ENCODE results near the gene ANKRD29.

DNA sequence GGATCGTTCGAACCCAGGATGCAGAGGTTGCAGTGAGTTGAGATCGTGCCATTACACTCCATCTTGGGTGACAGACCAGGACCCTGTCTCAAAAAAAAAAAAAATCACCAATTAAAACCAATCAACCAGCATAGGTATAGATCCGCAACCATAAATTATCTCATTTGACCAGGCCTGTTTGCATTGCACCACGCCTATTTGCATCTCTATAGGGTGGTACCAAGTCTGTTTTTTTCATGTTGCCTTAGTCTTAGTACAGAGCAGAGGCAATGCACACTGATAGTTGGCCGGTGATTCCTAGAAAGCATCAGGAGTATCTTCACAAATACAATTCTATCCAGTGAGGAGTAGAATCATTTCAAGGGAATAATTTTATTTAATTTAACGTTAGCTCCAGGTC, 67.1 kb downstream of the ANKRD29 start:
- TF ChIP-seq, protein P1, sequence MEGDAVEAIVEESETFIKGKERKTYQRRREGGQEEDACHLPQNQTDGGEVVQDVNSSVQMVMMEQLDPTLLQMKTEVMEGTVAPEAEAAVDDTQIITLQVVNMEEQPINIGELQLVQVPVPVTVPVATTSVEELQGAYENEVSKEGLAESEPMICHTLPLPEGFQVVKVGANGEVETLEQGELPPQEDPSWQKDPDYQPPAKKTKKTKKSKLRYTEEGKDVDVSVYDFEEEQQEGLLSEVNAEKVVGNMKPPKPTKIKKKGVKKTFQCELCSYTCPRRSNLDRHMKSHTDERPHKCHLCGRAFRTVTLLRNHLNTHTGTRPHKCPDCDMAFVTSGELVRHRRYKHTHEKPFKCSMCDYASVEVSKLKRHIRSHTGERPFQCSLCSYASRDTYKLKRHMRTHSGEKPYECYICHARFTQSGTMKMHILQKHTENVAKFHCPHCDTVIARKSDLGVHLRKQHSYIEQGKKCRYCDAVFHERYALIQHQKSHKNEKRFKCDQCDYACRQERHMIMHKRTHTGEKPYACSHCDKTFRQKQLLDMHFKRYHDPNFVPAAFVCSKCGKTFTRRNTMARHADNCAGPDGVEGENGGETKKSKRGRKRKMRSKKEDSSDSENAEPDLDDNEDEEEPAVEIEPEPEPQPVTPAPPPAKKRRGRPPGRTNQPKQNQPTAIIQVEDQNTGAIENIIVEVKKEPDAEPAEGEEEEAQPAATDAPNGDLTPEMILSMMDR (IDR thresholded peaks at IDR 0.05), result no peak
- TF ChIP-seq POLR2A (IDR thresholded peaks at IDR 0.05), result no peak
